GM23338 (cell line): ENCODE results near the gene RSL1D1. TPM values are rescaled to one million over a fixed set of nuclear protein-coding genes. Genes with fewer than 3 reads are reported as not detected.
"Not testable (repeated sequence)": the region's sequence is repeated elsewhere in the genome, so short reads cannot be mapped to it uniquely, and the experiment has no call there.

Source experiments
- ATAC-seq: fragments of 200-7000 bp; cut with Tn5 transposase; 3 replicates; pipeline ENCODE4 v1.9.1; 2020
- DNase-seq: peaks from one replicate; pipeline ENCODE4 v3.0.0-alpha.2; 2015; ENCODE audit warnings: low spot score
- H2AFZ ChIP-seq: fragments of 200-600 bp; sonication (generic); 2 replicates; pipeline ENCODE4 v1.8.0; 2016; ENCODE audit warnings: antibody characterized with exemption, mild to moderate bottlenecking, moderate library complexity
- H3F3A ChIP-seq: fragments of 200-600 bp; sonication (generic); replicated peaks from 2 replicates; pipeline ENCODE4 v1.8.0; 2017; ENCODE audit warnings: antibody characterized with exemption, mixed run types, low read depth
- H3K27ac ChIP-seq: fragments of 200-600 bp; sonication (generic); 2 replicates; pipeline ENCODE4 v1.6.1; 2016; ENCODE audit warnings: low read depth
- H3K27me3 ChIP-seq: fragments of 200-600 bp; sonication (generic); 2 replicates; pipeline ENCODE4 v1.8.0; 2016; ENCODE audit warnings: mild to moderate bottlenecking, mixed run types, moderate library complexity; ENCODE audit not compliant: insufficient read depth
- H3K36me3 ChIP-seq: fragments of 200-600 bp; sonication (generic); 2 replicates; pipeline ENCODE4 v1.8.0; 2016; ENCODE audit warnings: mild to moderate bottlenecking; ENCODE audit not compliant: insufficient read depth
- H3K4me1 ChIP-seq: fragments of 200-600 bp; sonication (generic); 2 replicates; pipeline ENCODE4 v1.8.0; 2016; ENCODE audit warnings: mild to moderate bottlenecking, moderate library complexity; ENCODE audit not compliant: insufficient read depth
- H3K4me2 ChIP-seq: fragments of 200-600 bp; sonication (generic); 2 replicates; pipeline ENCODE4 v1.7.1; 2017; ENCODE audit warnings: mixed run types
- H3K4me3 ChIP-seq: fragments of 200-600 bp; sonication (generic); 2 replicates; pipeline ENCODE4 v1.6.1; 2016; ENCODE audit warnings: mixed run types
- H3K79me2 ChIP-seq: fragments of 200-600 bp; sonication (generic); replicated peaks from 2 replicates; pipeline ENCODE4 v1.8.0; 2017; ENCODE audit warnings: mild to moderate bottlenecking; ENCODE audit not compliant: insufficient read depth
- H3K9me2 ChIP-seq: fragments of 200-600 bp; sonication (generic); 2 replicates; pipeline ENCODE4 v1.8.0; 2017; ENCODE audit not compliant: insufficient read depth
- H4K20me1 ChIP-seq: fragments of 200-600 bp; sonication (generic); replicated peaks from 2 replicates; pipeline ENCODE4 v1.8.0; 2017; ENCODE audit warnings: mild to moderate bottlenecking; ENCODE audit not compliant: insufficient read depth
- H3K27ac Mint-ChIP-seq: 2 replicates; pipeline ENCODE4 v1.8.0; 2020; ENCODE audit warnings: inconsistent platforms, mild to moderate bottlenecking, moderate library complexity, mixed read lengths
- H3K27me3 Mint-ChIP-seq: 3 replicates; pipeline ENCODE4 v1.8.0; 2022; ENCODE audit warnings: low read depth, mild to moderate bottlenecking, moderate library complexity, mixed read lengths, inconsistent platforms; ENCODE audit not compliant: insufficient read depth, poor library complexity
- H3K36me3 Mint-ChIP-seq: 3 replicates; pipeline ENCODE4 v1.8.0; 2021; ENCODE audit warnings: low read depth, mild to moderate bottlenecking, inconsistent platforms, moderate library complexity, mixed read lengths
- H3K4me1 Mint-ChIP-seq: 3 replicates; pipeline ENCODE4 v1.8.0; 2020; ENCODE audit warnings: mild to moderate bottlenecking, inconsistent platforms, mixed read lengths
- H3K4me3 Mint-ChIP-seq: 3 replicates; pipeline ENCODE4 v1.8.0; 2021; ENCODE audit warnings: moderate library complexity, mild to moderate bottlenecking, inconsistent platforms, mixed read lengths
- H3K9me3 Mint-ChIP-seq: 3 replicates; pipeline ENCODE4 v1.8.0; 2020; ENCODE audit warnings: moderate library complexity, mild to moderate bottlenecking, inconsistent platforms, mixed read lengths
- CREB1 ChIP-seq: fragments of 250-450 bp; sonication (Bioruptor Pico); IDR thresholded peaks from 2 replicates; pipeline ENCODE4 v1.5.0; 2020; ENCODE audit warnings: low read depth, mild to moderate bottlenecking, moderate library complexity
- CTCF ChIP-seq, 2 experiments: fragments of 200-600 bp in 1 of 2; sonication (generic) in 1 of 2; conservative IDR thresholded peaks; 2 replicates each; pipeline versions ENCODE4 v1.5.1 to v1.6.1; 2016 to 2017; ENCODE audit warnings: antibody characterized with exemption in 2 of 2, low read depth in 2 of 2, mild to moderate bottlenecking in 2 of 2, moderate library complexity in 1 of 2
- ETS1 ChIP-seq: IDR thresholded peaks from 2 replicates; pipeline ENCODE4 v1.6.1; 2016; ENCODE audit warnings: antibody characterized with exemption
- EZH2phosphoT487 ChIP-seq: fragments of 200-600 bp; sonication (generic); IDR thresholded peaks from one replicate; pipeline ENCODE4 v1.8.1; 2018; ENCODE audit warnings: antibody characterized with exemption; ENCODE audit not compliant: unreplicated experiment
- JUNB ChIP-seq: IDR thresholded peaks from one replicate; pipeline ENCODE4 v1.6.1; 2016; ENCODE audit warnings: antibody characterized with exemption; ENCODE audit not compliant: unreplicated experiment
- POLR2AphosphoS5 ChIP-seq: IDR thresholded peaks from 2 replicates; pipeline ENCODE4 v1.6.1; 2016; ENCODE audit warnings: antibody characterized with exemption, low read depth
- STAT1 ChIP-seq: IDR thresholded peaks from one replicate; pipeline ENCODE4 v1.6.1; 2016; ENCODE audit warnings: antibody characterized with exemption; ENCODE audit not compliant: unreplicated experiment
- ZNF114 ChIP-seq: fragments of 250-450 bp; sonication (Bioruptor Pico); IDR thresholded peaks from 2 replicates; pipeline ENCODE4 v1.5.0; 2020; ENCODE audit warnings: mild to moderate bottlenecking, moderate library complexity
- ZNF331 ChIP-seq: fragments of 250-450 bp; sonication (Bioruptor Pico); IDR thresholded peaks from 2 replicates; pipeline ENCODE4 v1.5.0; 2020; ENCODE audit warnings: low read depth, mild to moderate bottlenecking, moderate library complexity
- ZNF462 ChIP-seq: fragments of 250-450 bp; sonication (Bioruptor Pico); IDR thresholded peaks from 2 replicates; pipeline ENCODE4 v1.5.0; 2020; ENCODE audit warnings: mild to moderate bottlenecking, moderate library complexity
- polyA plus RNA-seq: library from polyadenylated mRNA; unstranded; fragments of >200 nt; fragmentation: Nextera tagmentation; extraction: Ambion mirVana; gene quantifications from 2 replicates; pipeline ENCODE4 v1.2.1, GENCODE V29; 2016
- total RNA-seq: library from RNA; depleted of rRNA; stranded (reverse); fragments of >200 nt; shearing (Covaris generic); gene quantifications from 2 replicates; pipeline ENCODE4 v1.2.3, GENCODE V29; 2014

Gene RSL1D1
- total and polyA plus RNA-seq, 2 experiments from 2014 or later = 298 to 495 TPM

- no peak overlapping the region for H3K4me3 ChIP-seq
- H4K20me1 ChIP-seq = no peaks in the 10 kb centered on the region
- Mint-ChIP-seq H3K27ac (no peak overlapping the region), H3K4me1 (no peaks in the 10 kb centered on the region), H3K27me3 (no peaks in the 10 kb centered on the region), H3K4me3 (no peak overlapping the region), H3K36me3 (no peaks in the 10 kb centered on the region), H3K9me3 (peaks cover 3% of the 10 kb centered on the region; the same call in 2 of the 3 replicates)
- H3K9me2 ChIP-seq = no peaks in the 10 kb centered on the region
- H3K4me2 ChIP-seq = no peak overlapping the region
- no peaks in the 10 kb centered on the region for H3K36me3 ChIP-seq
- ATAC-seq (no peak), DNase-seq (no peak)
- no peaks in the 10 kb centered on the region for H3K27me3 ChIP-seq
- H3K4me1 ChIP-seq = no peaks in the 10 kb centered on the region
- no peaks in the 10 kb centered on the region for H3K79me2 ChIP-seq
- no peak overlapping the region for H2AFZ ChIP-seq
- TF ChIP-seq ETS1 (no peak), ZNF462 (CRISPR knock-in tag) (no peak), CREB1 (no peak), JUNB (no peak), POLR2AphosphoS5 (no peak), STAT1 (no peak), EZH2phosphoT487 (no peak), ZNF114 (no peak), ZNF331 (no peak), CTCF (conservative IDR thresholded peaks at IDR 0.05; ENCODE audit: low read depth in 2 of 2) (no peak)
- no peaks in the 10 kb centered on the region for H3F3A ChIP-seq
- no peak overlapping the region for H3K27ac ChIP-seq
Observed at GRCh38 chr16:11828696-11829095, 22.6 kb downstream of the RSL1D1 start.

- H3K4me1 Mint-ChIP-seq, DNase-seq, H3K27ac ChIP-seq, H3K9me2 ChIP-seq, H3K36me3 Mint-ChIP-seq, H3K36me3 ChIP-seq, H3K79me2 ChIP-seq, H3F3A ChIP-seq, H3K4me2 ChIP-seq, H3K9me3 Mint-ChIP-seq, H4K20me1 ChIP-seq, H3K27me3 Mint-ChIP-seq, H2AFZ ChIP-seq, H3K27ac Mint-ChIP-seq, H3K27me3 ChIP-seq, H3K4me3 ChIP-seq, H3K4me1 ChIP-seq, ATAC-seq, H3K4me3 Mint-ChIP-seq: not testable (repeated sequence)
Observed at GRCh38 chr16:11825520-11826165, 25.7 kb downstream of the RSL1D1 start.
